Activated CD4-positive, alpha-beta T cell treated with anti-CD3 and anti-CD28 coated beads for 24 hours (primary cell): ENCODE measurements around the gene DYNC1I2.
"Not testable (repeated sequence)": the region's sequence is repeated elsewhere in the genome, so short reads cannot be mapped to it uniquely, and the experiment has no call there.

Experiments
- DNase-seq, 2 donors: peaks; one replicate each; pipeline ENCODE4 v3.0.0-alpha.2; 2020; ENCODE audit warnings: low read depth in 2 of 2

DYNC1I2 gene

GRCh38 chr2:171712051-171712450, 24.8 kb downstream of the DYNC1I2 start:
- DNase-seq = no peak

DNA sequence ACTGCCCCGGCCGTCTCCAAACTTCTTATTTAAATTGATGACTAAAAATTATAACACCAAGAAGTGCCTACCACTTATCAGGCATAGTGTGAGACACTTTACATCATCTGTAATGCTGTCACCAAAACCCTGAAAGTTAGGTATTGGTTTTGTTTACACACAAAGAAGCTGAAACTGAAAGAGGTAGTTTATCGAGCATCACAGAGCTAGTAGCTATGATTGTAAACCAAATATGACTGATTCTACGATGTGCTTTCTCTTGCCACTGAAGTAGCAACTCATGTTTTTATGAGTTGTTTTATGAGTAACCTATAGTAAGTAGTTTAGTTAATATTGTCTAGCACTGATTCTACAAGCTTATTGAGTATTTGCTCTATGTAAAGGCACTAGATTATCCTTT, 31.5 kb downstream of the DYNC1I2 start:
- no peak for DNase-seq

DNA sequence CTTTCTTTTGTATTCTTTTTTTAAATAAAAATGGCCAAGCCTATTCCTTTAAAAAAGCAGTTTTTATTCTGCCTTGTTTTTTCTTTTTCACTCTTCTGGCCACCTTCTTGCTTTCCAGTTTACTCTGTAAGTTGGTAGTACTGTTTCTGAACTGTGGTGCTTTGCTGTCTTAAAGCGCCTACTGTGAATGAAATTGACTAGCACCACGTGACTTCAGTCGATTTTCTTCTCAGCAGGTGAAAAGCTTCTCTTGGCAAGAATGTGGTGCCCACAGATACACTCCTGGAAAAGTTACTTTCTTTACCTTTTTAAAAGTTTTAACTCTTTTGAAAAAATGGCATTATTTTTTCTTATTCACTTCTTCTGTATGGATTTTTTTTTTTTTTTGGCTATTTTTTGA, 32.4 kb downstream of the DYNC1I2 start:
- no peak for DNase-seq

DNA sequence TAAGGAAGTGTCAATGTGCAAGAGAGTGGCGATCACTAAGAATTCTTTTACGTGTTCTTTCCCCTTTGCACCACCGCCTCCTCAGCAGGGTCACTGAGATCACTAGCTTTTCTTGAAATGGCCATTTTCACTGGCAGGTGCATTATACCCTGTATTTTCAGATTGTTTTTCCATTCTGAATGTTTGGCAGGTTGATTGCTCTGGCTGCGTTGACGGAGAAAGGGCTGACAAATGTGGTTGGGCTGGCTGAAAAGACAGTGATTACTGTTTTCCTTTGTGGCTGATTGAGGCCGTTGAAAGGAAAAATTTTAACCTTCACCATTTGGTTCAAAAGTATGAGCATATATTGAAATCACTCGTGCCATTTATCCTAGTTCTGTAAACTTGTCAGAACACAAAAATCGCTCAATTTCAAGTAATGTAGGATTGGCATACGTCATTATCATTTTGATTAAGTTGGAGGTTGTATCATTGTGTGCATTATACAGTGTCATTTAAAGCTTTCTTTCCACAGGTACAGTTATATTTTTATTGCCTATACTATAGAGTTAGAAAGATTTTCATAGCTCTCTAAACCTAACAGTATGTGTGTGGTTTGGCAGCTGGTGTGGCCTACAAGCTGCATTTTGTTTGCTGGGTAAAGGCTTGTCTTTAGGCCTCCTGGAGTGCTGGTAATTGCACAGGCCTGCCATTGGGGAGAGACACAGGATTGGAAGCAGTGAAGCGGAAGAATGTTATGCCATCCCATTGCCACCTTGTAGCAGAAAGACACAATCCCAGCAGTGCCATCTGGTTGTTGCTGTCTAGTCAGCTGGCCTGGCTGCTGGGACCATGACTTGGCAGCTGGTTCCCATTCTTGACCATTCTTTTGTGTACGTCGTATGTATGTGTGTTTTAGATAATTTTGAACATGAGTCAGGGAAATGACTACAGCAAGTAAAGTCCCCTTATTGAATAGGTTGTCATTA, 36.7 kb downstream of the DYNC1I2 start:
- no peak for DNase-seq

DNA sequence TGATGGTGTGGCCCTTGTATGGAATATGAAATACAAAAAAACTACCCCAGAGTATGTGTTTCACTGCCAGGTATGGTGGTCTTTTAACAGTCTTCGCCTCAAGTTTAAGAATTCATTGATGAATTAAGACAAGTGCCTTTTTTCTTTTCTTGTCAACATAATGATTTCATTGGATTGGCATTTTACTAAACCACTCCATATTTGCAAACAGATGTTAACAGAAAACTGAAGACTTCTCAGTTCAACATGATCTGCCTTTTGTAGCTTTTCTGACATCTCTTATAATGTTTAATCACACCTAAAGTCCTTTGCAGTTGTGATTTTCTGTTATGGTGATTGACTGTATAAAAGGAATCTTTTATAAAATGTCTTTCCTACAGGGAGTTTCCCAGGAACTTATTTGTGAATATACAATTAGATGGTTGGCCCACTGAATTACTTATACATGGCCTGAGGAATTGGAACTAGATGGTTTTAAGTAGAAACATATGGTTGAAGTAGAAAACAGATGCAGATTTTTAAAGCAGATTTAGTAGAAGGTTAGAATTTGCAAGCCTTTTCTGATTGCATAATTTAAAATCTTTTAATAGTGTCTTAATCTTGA, 39.7 kb downstream of the DYNC1I2 start:
- no peak for DNase-seq

DNA sequence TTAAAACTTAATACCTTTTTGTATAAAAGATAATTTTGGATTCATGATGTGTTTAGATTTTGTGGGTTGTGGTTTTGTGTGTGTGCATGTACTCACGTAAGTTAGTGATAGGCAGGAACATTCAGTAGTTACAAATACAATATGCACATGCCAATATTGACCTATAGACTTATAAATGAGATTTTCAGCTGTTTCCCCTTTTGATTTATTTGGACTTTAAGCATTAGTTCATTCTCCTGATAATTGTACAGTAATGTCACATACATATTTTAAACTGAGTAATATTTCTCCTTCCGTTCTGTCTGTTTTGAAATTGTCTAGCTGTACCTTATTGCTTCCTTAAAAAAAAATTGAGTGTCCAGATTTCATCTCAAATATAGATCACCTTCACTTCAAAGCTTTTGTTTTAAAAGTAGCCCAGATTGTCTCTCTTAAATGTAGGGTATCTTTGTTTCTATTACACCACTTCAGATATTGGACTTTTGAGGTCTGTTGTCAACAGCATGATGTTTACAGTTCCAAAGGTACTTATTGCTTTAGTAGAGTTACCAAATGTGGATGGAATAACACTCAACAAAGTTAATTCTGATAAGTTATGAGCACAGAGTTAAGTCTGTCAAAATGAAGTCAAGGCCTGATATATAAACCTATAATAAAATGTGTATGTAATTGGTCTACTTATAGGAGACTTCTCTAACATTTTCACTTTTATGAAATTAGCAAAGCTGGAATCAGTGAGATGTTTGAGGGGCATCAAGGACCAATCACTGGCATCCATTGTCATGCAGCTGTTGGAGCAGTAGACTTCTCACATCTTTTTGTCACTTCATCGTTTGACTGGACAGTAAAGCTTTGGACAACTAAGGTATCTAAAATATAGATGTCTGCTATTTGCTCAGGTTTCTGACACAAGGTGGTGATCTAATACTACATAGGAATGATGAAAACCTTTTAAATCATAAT, 42.0 kb downstream of the DYNC1I2 start:
- DNase-seq = no peak

GRCh38 chr2:171729952-171730317, 42.7 kb downstream of the DYNC1I2 start:
- no peak for DNase-seq

- no peak for DNase-seq
Observed at GRCh38 chr2:171735991-171736710, 48.9 kb downstream of the DYNC1I2 start.

GRCh38 chr2:171741189-171741588, 53.9 kb downstream of the DYNC1I2 start:
- no peak for DNase-seq

DNA sequence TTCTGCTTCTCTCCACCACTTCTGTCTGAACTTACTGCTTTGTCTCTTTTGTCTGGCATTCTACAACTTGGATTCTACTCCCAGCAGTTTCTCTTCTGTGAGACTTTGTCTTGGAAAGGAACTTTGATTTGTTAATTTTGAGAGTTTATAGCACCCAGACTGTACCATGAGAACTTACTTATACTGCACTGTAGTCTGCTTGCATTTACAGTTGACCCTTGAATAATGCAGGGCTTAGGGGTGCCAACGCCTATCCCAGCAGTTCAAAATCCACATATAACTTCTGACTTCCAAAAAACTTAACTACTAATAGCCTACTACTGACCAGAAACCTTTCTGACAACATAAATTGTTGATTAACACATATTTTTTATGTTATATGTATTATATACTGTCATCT, 55.5 kb downstream of the DYNC1I2 start:
- DNase-seq = no peak

GRCh38 chr2:171745141-171745540, 57.9 kb downstream of the DYNC1I2 start:
- no peak for DNase-seq

GRCh38 chr2:171745806-171746205, 58.5 kb downstream of the DYNC1I2 start:
- no peak for DNase-seq

GRCh38 chr2:171747371-171747770, 60.1 kb downstream of the DYNC1I2 start:
- DNase-seq = no peak

DNA sequence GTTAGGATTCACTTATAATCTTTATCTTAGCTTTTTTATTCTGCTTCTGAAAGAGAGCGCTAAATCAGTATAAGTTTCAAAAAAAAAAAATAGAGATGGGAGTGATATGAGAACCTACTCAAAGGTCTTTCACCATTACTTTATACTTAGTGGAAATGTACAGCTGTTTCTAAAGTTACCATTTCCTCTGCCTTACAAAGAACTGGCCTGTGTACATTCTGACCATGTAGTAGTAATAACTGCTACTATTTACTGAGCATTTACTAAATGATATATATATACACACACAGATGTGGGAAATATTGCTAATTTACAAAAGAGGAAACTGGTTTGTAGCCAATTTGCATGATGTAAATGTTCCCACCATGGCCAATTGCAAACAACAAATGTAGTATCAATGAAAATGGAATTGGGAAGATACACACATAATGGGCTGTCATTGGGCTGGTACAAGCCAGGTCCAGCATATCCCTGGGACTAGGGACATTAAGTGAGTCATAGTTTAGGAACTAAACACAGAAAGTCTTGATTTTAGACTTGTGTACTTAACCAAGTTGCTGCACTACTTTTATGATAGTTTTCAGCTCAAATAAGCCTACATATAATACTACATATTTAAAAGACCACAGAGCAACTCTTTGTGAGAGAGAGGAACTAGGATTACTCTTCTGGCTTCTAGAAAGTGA, 67.1 kb downstream of the DYNC1I2 start:
- DNase-seq = no peak

DNA sequence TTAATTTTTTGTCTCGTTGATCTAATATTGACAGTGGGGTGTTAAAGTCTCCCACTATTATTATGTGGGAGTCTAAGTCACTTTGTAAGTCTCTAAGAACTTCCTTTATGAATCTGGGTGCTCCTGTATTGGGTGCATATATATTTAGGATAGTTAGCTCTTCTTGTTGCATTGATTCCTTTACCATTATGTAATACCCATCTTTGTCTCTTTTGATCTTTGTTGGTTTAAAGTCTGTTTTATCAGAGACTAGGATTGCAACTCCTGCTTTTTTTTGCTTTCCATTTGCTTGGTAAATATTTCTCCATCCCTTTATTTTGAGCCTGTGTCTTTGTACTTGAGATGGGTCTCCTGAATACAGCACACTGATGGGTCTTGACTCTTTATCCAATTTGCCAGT, 71.5 kb downstream of the DYNC1I2 start:
- DNase-seq = not testable (repeated sequence)

DNA sequence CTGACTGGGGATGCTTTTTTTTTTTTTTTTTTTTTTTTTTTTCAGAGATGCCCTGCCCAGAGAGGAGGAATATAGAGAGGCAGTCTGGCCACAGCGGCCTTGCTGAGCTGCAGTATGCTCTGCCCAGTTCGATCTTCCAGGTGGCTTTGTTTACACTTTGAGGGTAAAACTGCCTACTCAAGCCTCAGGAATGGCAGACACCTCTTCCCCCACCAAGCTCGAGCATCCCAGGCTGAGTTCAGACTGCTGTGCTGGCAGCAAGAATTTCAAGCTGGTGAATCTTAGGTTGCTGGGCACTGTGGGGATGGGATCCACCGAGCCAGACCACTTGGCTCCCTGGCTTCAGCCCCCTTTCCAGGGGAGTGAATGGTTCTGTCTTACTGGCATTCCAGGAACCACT, 73.9 kb downstream of the DYNC1I2 start:
- not testable (repeated sequence) for DNase-seq

- no peak for DNase-seq
Observed at GRCh38 chr2:171762879-171763573, 75.8 kb downstream of the DYNC1I2 start.

DNA sequence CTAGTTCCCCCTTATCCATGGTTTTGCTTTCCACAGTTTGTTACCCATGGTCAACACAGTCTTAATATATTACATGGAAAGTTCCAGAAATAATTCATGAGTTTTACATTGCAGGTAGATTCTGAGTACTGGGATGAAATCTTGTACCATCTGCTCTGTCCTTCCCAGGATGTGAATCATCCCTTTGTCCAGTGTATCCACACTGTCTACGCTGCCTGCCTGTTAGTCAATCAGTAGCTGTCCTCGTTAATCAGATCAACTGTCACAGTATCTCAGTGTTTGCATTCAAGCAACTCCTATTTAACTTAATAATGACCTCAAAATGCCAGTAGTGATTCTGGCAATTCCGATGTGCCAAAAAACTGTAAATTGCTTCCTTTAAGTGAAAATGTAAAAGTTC, 76.3 kb downstream of the DYNC1I2 start:
- no peak for DNase-seq

DNA sequence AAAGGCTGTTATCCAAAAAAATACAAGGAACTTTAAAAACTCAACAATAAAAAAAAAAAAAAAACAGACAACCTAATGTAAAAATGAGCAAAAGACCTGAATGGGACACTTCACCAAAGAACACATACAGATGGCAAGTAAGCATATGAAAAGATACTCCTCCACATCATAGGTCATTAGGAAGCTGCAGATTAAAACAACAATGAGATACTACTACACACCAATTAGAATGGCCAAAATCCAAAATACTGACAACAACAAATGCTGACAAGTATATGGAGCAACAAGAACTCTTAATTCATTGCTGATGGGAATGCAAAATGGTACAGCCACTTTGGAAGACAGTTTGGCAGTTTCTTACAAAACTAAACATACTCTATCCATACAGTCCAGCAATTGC, 84.2 kb downstream of the DYNC1I2 start:
- DNase-seq = no peak

DNA sequence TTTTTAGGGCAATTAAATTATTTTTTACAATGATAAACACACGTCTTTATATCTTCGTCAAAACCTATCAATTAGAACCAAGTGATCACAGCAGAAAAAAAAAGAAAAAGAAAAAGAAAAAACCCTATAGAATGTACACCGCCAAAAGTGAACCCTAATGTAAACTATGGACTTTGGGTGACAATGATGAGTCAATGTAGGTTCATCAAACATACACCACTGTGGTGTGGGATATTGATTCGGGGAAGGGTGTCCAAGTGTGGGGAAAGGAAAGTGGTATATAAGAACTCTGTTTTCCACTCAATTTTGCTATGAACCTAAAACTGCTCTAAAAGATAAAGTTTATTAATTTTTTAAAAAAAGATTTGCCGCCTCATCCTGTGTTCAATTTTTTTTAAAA, 85.1 kb downstream of the DYNC1I2 start:
- no peak for DNase-seq
